Activated CD4-positive, alpha-beta memory T cell treated with anti-CD3 and anti-CD28 coated beads, Interleukin-2, amount 10 ng/mL, durations not matched to agents 7 days and 5 days (primary cell): ENCODE results near the gene NEK6. TPM values are rescaled to one million over a fixed set of nuclear protein-coding genes. Genes with fewer than 3 reads are reported as not detected.

Experiments used
- CTCF ChIA-PET: fragments of 350-600 bp; sonication (Branson Sonifier 250); formaldehyde crosslinking; loops from one replicate; lab custom pipeline; 2021; ENCODE audit warnings: antibody characterized with exemption, inconsistent platforms; lab: Charles Lee
- POLR2A ChIA-PET: fragments of 350-600 bp; sonication (Branson Sonifier 250); formaldehyde crosslinking; loops from one replicate; lab custom pipeline; 2021; ENCODE audit warnings: antibody characterized with exemption; lab: Charles Lee
- DNase-seq: peaks from one replicate; pipeline ENCODE4 v3.0.0-alpha.2; 2020
- H3K27ac Mint-ChIP-seq: one replicate; pipeline ENCODE4 v1.8.0; 2021; ENCODE audit warnings: mild to moderate bottlenecking, mixed read lengths
- H3K27me3 Mint-ChIP-seq: one replicate; pipeline ENCODE4 v1.8.0; 2021; ENCODE audit warnings: mixed read lengths
- H3K36me3 Mint-ChIP-seq: one replicate; pipeline ENCODE4 v1.8.0; 2021; ENCODE audit warnings: low read depth, mixed read lengths
- H3K4me1 Mint-ChIP-seq: one replicate; pipeline ENCODE4 v1.8.0; 2021; ENCODE audit warnings: mixed read lengths
- H3K4me3 Mint-ChIP-seq: one replicate; pipeline ENCODE4 v1.8.0; 2021; ENCODE audit warnings: mild to moderate bottlenecking, mixed read lengths
- H3K9me3 Mint-ChIP-seq: one replicate; pipeline ENCODE4 v1.8.0; 2021; ENCODE audit warnings: mixed read lengths
- total RNA-seq, 2 experiments: library from RNA; stranded (reverse); gene quantifications; one replicate each; pipeline ENCODE4 v1.2.3, GENCODE V29; 2021

Gene NEK6
- total RNA-seq, 2 experiments from 2014 or later = 16.9 to 18.9 TPM

GRCh38 chr9:124357721-124358361, 100.1 kb downstream of the NEK6 start:
- Mint-ChIP-seq H3K27me3 (no peaks in the 10 kb centered on the region), H3K36me3 (peaks cover 12% of the 10 kb centered on the region), H3K27ac (peak overlapping the region; percentile 78), H3K4me3 (no peak overlapping the region), H3K4me1 (peaks cover 32% of the 10 kb centered on the region), H3K9me3 (no peaks in the 10 kb centered on the region)
- DNase-seq = no peak
- ChIA-PET POLR2A (interaction anchor here (1.0 to 1.5 kb wide), 3 partner anchors 13 to 231 kb away, joined by 3 to 4 read pairs (median 3); no protein-coding TSS in a partner anchor), CTCF (no interaction called here)

DNA sequence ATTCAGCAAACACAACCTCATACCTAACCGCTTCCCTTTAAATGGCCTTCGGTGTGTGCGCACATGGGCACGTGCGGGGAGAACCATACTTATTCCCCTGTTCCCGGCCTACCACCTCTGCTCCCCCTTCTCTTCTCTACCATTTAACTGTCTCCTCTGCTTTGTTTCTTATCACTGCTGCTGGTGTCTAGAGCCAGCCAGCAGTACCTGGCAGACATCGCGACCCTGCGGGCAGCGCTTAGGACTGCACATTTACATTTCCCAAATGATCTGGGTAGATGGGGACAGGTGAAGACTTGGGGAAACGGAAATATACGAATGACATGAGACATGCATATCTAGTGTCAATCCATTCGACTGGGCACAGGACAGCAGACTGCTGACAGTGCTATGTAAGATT, 100.9 kb downstream of the NEK6 start:
- H3K27ac Mint-ChIP-seq = no peak overlapping the region
- H3K4me1 Mint-ChIP-seq = peaks cover 32% of the 10 kb centered on the region
- H3K9me3 Mint-ChIP-seq = no peaks in the 10 kb centered on the region
- DNase-seq = no peak
- POLR2A ChIA-PET = interaction anchor here (1.4 kb wide), 1 partner anchor 30 kb away, joined by 4 read pairs; no protein-coding TSS in a partner anchor
- H3K36me3 Mint-ChIP-seq = peaks cover 8% of the 10 kb centered on the region
- H3K27me3 Mint-ChIP-seq = no peaks in the 10 kb centered on the region
- CTCF ChIA-PET = no interaction called here
- H3K4me3 Mint-ChIP-seq = no peak overlapping the region

DNA sequence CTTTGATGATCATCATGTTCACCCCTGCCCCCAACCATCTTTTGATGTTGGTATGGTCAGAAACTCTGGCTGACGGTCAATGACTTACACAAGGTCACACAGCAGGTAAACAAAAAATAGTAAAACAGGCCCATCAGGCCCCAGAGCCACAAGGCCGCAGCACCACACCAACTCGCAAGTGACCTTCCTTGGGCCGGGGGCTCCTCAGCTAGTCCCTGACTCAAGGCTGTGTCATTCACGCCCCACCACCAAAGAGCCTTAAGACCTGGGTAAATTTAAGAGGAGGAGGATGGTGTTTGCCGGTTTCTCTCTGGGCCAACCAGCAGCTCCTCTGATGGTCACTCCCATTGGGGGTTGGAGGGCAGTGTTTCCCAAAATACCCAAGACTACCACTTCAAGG, 101.7 kb downstream of the NEK6 start:
- H3K36me3 Mint-ChIP-seq = peaks cover 8% of the 10 kb centered on the region
- no peak overlapping the region for H3K27ac Mint-ChIP-seq
- no peaks in the 10 kb centered on the region for H3K27me3 Mint-ChIP-seq
- no peaks in the 10 kb centered on the region for H3K9me3 Mint-ChIP-seq
- CTCF ChIA-PET = no interaction called here
- peaks cover 31% of the 10 kb centered on the region for H3K4me1 Mint-ChIP-seq
- DNase-seq = no peak
- H3K4me3 Mint-ChIP-seq = no peak overlapping the region
- POLR2A ChIA-PET = no interaction called here

- ChIA-PET CTCF (interaction anchor here (2.8 kb wide), 1 partner anchor 233 kb away, joined by 14 read pairs; no protein-coding TSS in a partner anchor), POLR2A (no interaction called here)
- peaks cover 31% of the 10 kb centered on the region for H3K4me1 Mint-ChIP-seq
- no peak for DNase-seq
- H3K27me3 Mint-ChIP-seq = no peaks in the 10 kb centered on the region
- H3K36me3 Mint-ChIP-seq = peaks cover 10% of the 10 kb centered on the region
- no peak overlapping the region for H3K27ac Mint-ChIP-seq
- H3K4me3 Mint-ChIP-seq = no peak overlapping the region
- no peaks in the 10 kb centered on the region for H3K9me3 Mint-ChIP-seq
Observed at GRCh38 chr9:124359855-124360678, 102.3 kb downstream of the NEK6 start.

- H3K9me3 Mint-ChIP-seq = no peaks in the 10 kb centered on the region
- H3K4me1 Mint-ChIP-seq = peaks cover 34% of the 10 kb centered on the region
- H3K36me3 Mint-ChIP-seq = peaks cover 11% of the 10 kb centered on the region
- no peak overlapping the region for H3K27ac Mint-ChIP-seq
- no peak overlapping the region for H3K4me3 Mint-ChIP-seq
- CTCF ChIA-PET = interaction anchor here (2.8 kb wide), 1 partner anchor 234 kb away, joined by 14 read pairs; no protein-coding TSS in a partner anchor
- no peak for DNase-seq
- POLR2A ChIA-PET = no interaction called here
- H3K27me3 Mint-ChIP-seq = no peaks in the 10 kb centered on the region
Observed at GRCh38 chr9:124361128-124361527, 103.4 kb downstream of the NEK6 start.

DNA sequence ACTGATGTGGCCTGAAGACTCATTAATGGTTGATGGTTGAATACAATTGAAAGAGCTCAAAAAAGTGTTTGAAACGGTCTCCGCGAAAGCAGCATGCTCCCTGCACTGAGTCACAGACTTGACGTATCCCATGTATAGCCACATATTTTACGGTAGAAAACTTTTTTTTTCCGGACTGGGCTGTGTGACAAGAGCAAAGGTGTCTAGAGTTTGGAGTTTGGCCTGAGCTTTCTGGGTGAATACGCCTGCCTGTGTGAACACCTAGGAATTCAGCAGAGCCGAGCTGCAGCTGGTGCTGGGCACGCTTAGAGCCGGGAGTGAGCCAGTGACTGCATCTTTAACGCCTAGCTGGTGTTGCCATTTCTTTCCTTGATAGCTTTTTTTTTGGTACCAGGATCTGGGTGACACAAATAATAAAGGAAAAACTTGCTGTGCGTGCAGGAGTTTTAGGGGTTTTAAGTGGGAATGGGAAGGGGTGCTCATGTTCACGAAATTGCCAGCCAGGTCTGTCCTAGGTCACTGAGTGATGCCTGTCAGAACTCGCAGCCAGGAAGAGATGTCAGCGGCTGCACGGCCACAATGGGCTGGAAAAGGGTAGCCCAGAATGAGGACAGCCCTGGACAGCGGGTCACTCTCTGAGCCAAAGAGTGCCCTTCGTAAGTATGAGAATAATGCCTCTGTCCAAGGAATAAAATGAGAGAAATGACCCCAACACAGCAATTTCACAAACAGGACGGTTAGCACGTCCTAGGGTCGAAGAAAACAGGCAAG, 105.8 kb downstream of the NEK6 start:
- no peaks in the 10 kb centered on the region for H3K27me3 Mint-ChIP-seq
- no peak overlapping the region for H3K27ac Mint-ChIP-seq
- ChIA-PET POLR2A (no interaction called here), CTCF (interaction anchor here (1.5 kb wide), 1 partner anchor 31 kb away, joined by 5 read pairs; no protein-coding TSS in a partner anchor)
- H3K4me3 Mint-ChIP-seq = no peak overlapping the region
- peaks cover 16% of the 10 kb centered on the region for H3K4me1 Mint-ChIP-seq
- H3K36me3 Mint-ChIP-seq = peaks cover 7% of the 10 kb centered on the region
- DNase-seq = no peak
- no peaks in the 10 kb centered on the region for H3K9me3 Mint-ChIP-seq

GRCh38 chr9:124364141-124364540, 106.4 kb downstream of the NEK6 start:
- no peak overlapping the region for H3K4me3 Mint-ChIP-seq
- H3K36me3 Mint-ChIP-seq = peaks cover 7% of the 10 kb centered on the region
- peaks cover 11% of the 10 kb centered on the region for H3K4me1 Mint-ChIP-seq
- no peak overlapping the region for H3K27ac Mint-ChIP-seq
- no peaks in the 10 kb centered on the region for H3K27me3 Mint-ChIP-seq
- no peak for DNase-seq
- POLR2A ChIA-PET = no interaction called here
- no peaks in the 10 kb centered on the region for H3K9me3 Mint-ChIP-seq
- CTCF ChIA-PET = no interaction called here

- Mint-ChIP-seq H3K27me3 (no peaks in the 10 kb centered on the region), H3K36me3 (peaks cover 7% of the 10 kb centered on the region), H3K27ac (no peak overlapping the region), H3K9me3 (no peaks in the 10 kb centered on the region), H3K4me3 (no peak overlapping the region), H3K4me1 (peaks cover 9% of the 10 kb centered on the region)
- POLR2A ChIA-PET = no interaction called here
- DNase-seq = no peak
- CTCF ChIA-PET = no interaction called here
Observed at GRCh38 chr9:124365036-124365435, 107.3 kb downstream of the NEK6 start.

DNA sequence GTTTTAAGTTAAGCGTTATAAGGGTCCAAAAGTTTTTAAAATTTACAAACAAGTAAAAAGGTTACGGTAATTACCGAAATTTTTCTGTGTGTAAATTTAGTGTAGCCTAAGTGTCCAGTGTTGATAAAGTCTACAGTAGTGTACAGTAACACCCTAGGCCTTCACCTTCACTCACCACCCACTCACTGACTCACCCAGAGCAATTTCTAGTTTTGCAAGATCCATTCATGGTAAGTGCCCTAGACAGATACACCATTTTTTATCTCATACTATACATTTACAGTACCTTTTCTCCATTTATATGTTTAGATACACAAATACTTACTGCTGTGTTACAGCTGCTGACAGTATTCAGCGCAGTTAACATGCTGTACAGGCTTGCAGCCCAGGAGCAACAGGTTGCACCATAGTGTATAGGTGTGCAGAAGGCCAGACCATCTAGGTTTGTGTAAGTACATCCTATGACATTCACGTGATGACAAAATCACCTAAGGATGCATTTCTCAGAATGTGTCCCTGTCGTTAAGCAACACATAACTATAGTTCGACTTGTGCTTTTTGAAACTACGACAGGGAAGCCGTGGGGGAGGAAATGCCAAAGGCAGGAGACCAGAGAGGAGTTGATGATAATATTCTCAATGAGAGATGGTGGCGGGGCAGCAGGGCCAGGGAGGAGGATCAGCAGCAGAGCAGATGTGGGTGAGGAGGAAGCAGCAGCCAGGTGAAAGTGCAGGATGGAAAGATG, 108.9 kb downstream of the NEK6 start:
- no peak overlapping the region for H3K27ac Mint-ChIP-seq
- H3K27me3 Mint-ChIP-seq = no peaks in the 10 kb centered on the region
- peaks cover 9% of the 10 kb centered on the region for H3K4me1 Mint-ChIP-seq
- POLR2A ChIA-PET = no interaction called here
- no peak overlapping the region for H3K4me3 Mint-ChIP-seq
- no peaks in the 10 kb centered on the region for H3K9me3 Mint-ChIP-seq
- CTCF ChIA-PET = no interaction called here
- no peak for DNase-seq
- H3K36me3 Mint-ChIP-seq = peaks cover 7% of the 10 kb centered on the region

GRCh38 chr9:124368692-124369091, 110.9 kb downstream of the NEK6 start:
- Mint-ChIP-seq H3K27ac (no peak overlapping the region), H3K4me1 (peaks cover 9% of the 10 kb centered on the region), H3K36me3 (peaks cover 4% of the 10 kb centered on the region), H3K9me3 (no peaks in the 10 kb centered on the region), H3K4me3 (no peak overlapping the region), H3K27me3 (no peaks in the 10 kb centered on the region)
- DNase-seq = no peak
- POLR2A ChIA-PET = no interaction called here
- CTCF ChIA-PET = no interaction called here

- H3K4me3 Mint-ChIP-seq = no peak overlapping the region
- peaks cover 4% of the 10 kb centered on the region for H3K36me3 Mint-ChIP-seq
- ChIA-PET CTCF (no interaction called here), POLR2A (no interaction called here)
- DNase-seq = no peak
- H3K9me3 Mint-ChIP-seq = no peaks in the 10 kb centered on the region
- H3K27ac Mint-ChIP-seq = no peak overlapping the region
- peaks cover 9% of the 10 kb centered on the region for H3K4me1 Mint-ChIP-seq
- H3K27me3 Mint-ChIP-seq = no peaks in the 10 kb centered on the region
Observed at GRCh38 chr9:124369231-124369797, 111.6 kb downstream of the NEK6 start.

GRCh38 chr9:124370896-124371582, 113.3 kb downstream of the NEK6 start:
- Mint-ChIP-seq H3K4me3 (no peak overlapping the region), H3K4me1 (peaks cover 3% of the 10 kb centered on the region), H3K36me3 (peaks cover 6% of the 10 kb centered on the region), H3K9me3 (no peaks in the 10 kb centered on the region), H3K27ac (no peak overlapping the region), H3K27me3 (no peaks in the 10 kb centered on the region)
- ChIA-PET POLR2A (no interaction called here), CTCF (no interaction called here)
- DNase-seq = no peak
